Testis (tissue), 3 donors: ENCODE data around the gene MYL7. TPM values are rescaled to one million over a fixed set of nuclear protein-coding genes. Genes with fewer than 3 reads are reported as not detected.

Source experiments
- DNase-seq: peaks from one replicate; pipeline ENCODE4 v3.0.0-alpha.2; 2019
- H3K27ac ChIP-seq, 2 donors: fragments of 200-600 bp; sonication (generic); one replicate each; pipeline ENCODE4 v1.5.1; 2019
- H3K27me3 ChIP-seq: fragments of 200-600 bp; sonication (generic); one replicate; pipeline ENCODE4 v1.5.1; 2019
- H3K36me3 ChIP-seq: fragments of 200-600 bp; sonication (generic); one replicate; pipeline ENCODE4 v1.5.1; 2017; ENCODE audit warnings: low read depth; ENCODE audit errors: missing control alignments
- H3K4me1 ChIP-seq: fragments of 200-600 bp; sonication (generic); one replicate; pipeline ENCODE4 v1.5.1; 2019
- H3K4me3 ChIP-seq, 2 donors: fragments of 200-600 bp; sonication (generic); one replicate each; pipeline ENCODE4 v1.5.1; 2017 to 2019
- H3K9me3 ChIP-seq: fragments of 200-600 bp; sonication (generic); one replicate; pipeline ENCODE4 v1.5.1; 2017
- CTCF ChIP-seq, 3 experiments: fragments of 450-650 bp in 2 of 3; fragments of 200-600 bp in 1 of 3; sonication (generic) in 1 of 3; IDR thresholded peaks; one replicate each; pipeline ENCODE4 v1.5.1; 2016 to 2019; ENCODE audit warnings: antibody characterized with exemption in 3 of 3, mild to moderate bottlenecking in 2 of 3, moderate library complexity in 1 of 3
- POLR2A ChIP-seq: fragments of 450-650 bp; IDR thresholded peaks from one replicate; pipeline ENCODE4 v1.6.1; 2017; ENCODE audit warnings: antibody characterized with exemption, mild to moderate bottlenecking, moderate library complexity
- WGBS, 2 donors: methylation state at CpG; one replicate each; pipeline ENCODE4 v1.1.5; 2018; 5-methylcytosine and 5-hydroxymethylcytosine counted together
- intact Hi-C: fragments of 100-400 bp; cut with DNase I; formaldehyde crosslinking; loops from one replicate; pipeline ENCODE4 v1.15.1; 2023; ENCODE audit warnings: low total_unique reads
- polyA plus RNA-seq: library from polyadenylated mRNA; stranded (reverse); fragments of 350-450 nt; fragmentation: Illumina TruSeq; extraction: RNeasy Lipid Tissue Mini Kit (QIAGEN cat#74804); gene quantifications from one replicate; pipeline ENCODE4 v1.2.3, GENCODE V29; 2014; ENCODE audit warnings: low read depth, low replicate concordance; ENCODE audit not compliant: insufficient read depth
- total RNA-seq, 2 donors: library from RNA; depleted of rRNA; stranded (reverse); fragments of >200 nt; gene quantifications; one replicate each; pipeline ENCODE4 v1.2.3, GENCODE V29; 2016

The MYL7 gene
- total and polyA plus RNA-seq, 3 donors from 2014 or later, result 1.5 to 1.7 TPM; not detected in 1

DNA sequence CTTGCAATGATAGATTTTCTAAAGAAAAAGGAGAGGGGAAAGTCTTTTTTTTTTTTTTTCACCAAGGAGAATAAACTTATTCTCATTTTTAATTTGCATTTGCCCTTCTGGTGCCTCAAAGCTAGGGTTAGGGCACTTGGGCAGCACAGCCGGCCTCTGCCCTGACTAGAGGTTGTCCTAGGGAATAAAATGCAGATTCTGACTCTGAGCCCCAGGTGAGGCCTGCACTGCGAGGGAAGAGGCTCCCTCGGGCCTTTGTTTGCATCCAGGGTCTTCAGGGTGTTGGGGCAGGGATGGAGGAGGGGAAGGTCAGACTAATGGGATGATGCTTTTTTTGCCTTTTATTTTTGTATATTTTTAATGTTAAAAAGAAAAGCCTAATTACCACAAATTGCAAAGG is 7.8 kb downstream of the MYL7 start:
- no peaks in the 10 kb centered on the region for H3K27me3 ChIP-seq
- no peak for DNase-seq
- WGBS, 2 donors, result 83 to 92% methylated on average over 3 of the region's 3 CpGs
- no peak overlapping the region for H3K27ac ChIP-seq
- intact Hi-C loops, result no loop called here
- H3K9me3 ChIP-seq, result no peaks in the 10 kb centered on the region
- H3K4me1 ChIP-seq, result peaks cover 12% of the 10 kb centered on the region
- no peak for TF ChIP-seq CTCF (IDR thresholded peaks at IDR 0.05)
- no peak for TF ChIP-seq POLR2A
- H3K4me3 ChIP-seq, result no peak overlapping the region
- no peaks in the 10 kb centered on the region for H3K36me3 ChIP-seq

GRCh38 chr7:44132039-44132438 is 9.1 kb downstream of the MYL7 start:
- 61 to 66% methylated on average over 2 of the region's 2 CpGs for whole genome bisulfite sequencing, 2 donors
- Histone ChIP-seq H3K27me3 (no peaks in the 10 kb centered on the region), H3K4me1 (peaks cover 12% of the 10 kb centered on the region), H3K27ac (no peak overlapping the region), H3K4me3 (no peak overlapping the region), H3K9me3 (no peaks in the 10 kb centered on the region), H3K36me3 (no peaks in the 10 kb centered on the region)
- no peak for DNase-seq
- intact Hi-C loops, result no loop called here
- TF ChIP-seq CTCF (IDR thresholded peaks at IDR 0.05), result no peak
- no peak for TF ChIP-seq POLR2A

- H3K9me3 ChIP-seq, result no peaks in the 10 kb centered on the region
- WGBS, 2 donors, result 70 to 82% methylated on average over 11 to 12 of the region's 12 CpGs
- H3K36me3 ChIP-seq, result no peaks in the 10 kb centered on the region
- no peak for TF ChIP-seq POLR2A
- no peak for TF ChIP-seq CTCF (IDR thresholded peaks at IDR 0.05)
- intact Hi-C loops, result no loop called here
- no peaks in the 10 kb centered on the region for H3K27me3 ChIP-seq
- H3K27ac ChIP-seq, result no peak overlapping the region
- no peak overlapping the region for H3K4me3 ChIP-seq
- peaks cover 12% of the 10 kb centered on the region for H3K4me1 ChIP-seq
- DNase-seq, result no peak
Observed at GRCh38 chr7:44131173-44132029, 9.7 kb downstream of the MYL7 start.

- peaks cover 12% of the 10 kb centered on the region for H3K4me1 ChIP-seq
- WGBS, 2 donors, result 71 to 88% methylated on average over 6 of the region's 6 CpGs
Observed at GRCh38 chr7:44128721-44129582, 12.2 kb downstream of the MYL7 start.

More at GRCh38 chr7:44128721-44129582, 12.2 kb downstream of the MYL7 start:
- Histone ChIP-seq H3K9me3 (no peaks in the 10 kb centered on the region), H3K36me3 (no peaks in the 10 kb centered on the region), H3K4me3 (no peak overlapping the region), H3K27ac (no peak overlapping the region), H3K27me3 (no peaks in the 10 kb centered on the region)
- TF ChIP-seq POLR2A (no peak), CTCF (IDR thresholded peaks at IDR 0.05) (no peak)
- intact Hi-C loops, result no loop called here
- no peak for DNase-seq
